Panc1 (cell line): ENCODE measurements around the gene ATP6V0D1. TPM values are rescaled to one million over a fixed set of nuclear protein-coding genes. Genes with fewer than 3 reads are reported as not detected.

Experiments used
- ATAC-seq: fragments of 200-7000 bp; cut with Tn5 transposase; 2 replicates; pipeline ENCODE4 v1.9.1; 2020; ENCODE audit warnings: mild to moderate bottlenecking, moderate library complexity
- BruUV-seq: library from RNA; stranded (reverse); fragments of 400-500 nt; replicated peaks from 2 replicates; lab custom pipeline; 2021; lab: Mats Ljungman, UMichigan
- CTCF ChIA-PET: fragments of 300-600 bp; sonication (Branson Sonifier 250); formaldehyde crosslinking; loops from one replicate; lab custom pipeline; 2022; ENCODE audit warnings: antibody characterized with exemption; lab: Charles Lee
- POLR2A ChIA-PET: fragments of 300-600 bp; sonication (Branson Sonifier 250); formaldehyde crosslinking; loops from one replicate; lab custom pipeline; 2022; ENCODE audit warnings: antibody characterized with exemption; lab: Charles Lee
- DNase-seq: peaks from one replicate; pipeline ENCODE4 v3.0.0-alpha.2; 2010; ENCODE audit warnings: low read depth, low spot score
- H3K27ac ChIP-seq: 2 replicates; pipeline ENCODE4 v1.5.1; 2011; ENCODE audit warnings: mild to moderate bottlenecking, low read length, inconsistent platforms
- H3K27me3 ChIP-seq: fragments of 200-500 bp; sonication (Bioruptor generic); 2 replicates; pipeline ENCODE4 v1.6.0; 2014; ENCODE audit warnings: low read length, inconsistent platforms; ENCODE audit not compliant: control insufficient read depth, insufficient read depth
- H3K36me3 ChIP-seq: fragments of 200-500 bp; sonication (Bioruptor generic); 2 replicates; pipeline ENCODE4 v1.5.1; 2014; ENCODE audit warnings: inconsistent platforms, mild to moderate bottlenecking, low read length, moderate library complexity; ENCODE audit not compliant: control insufficient read depth, insufficient read depth
- H3K4me1 ChIP-seq: 2 replicates; pipeline ENCODE4 v1.5.1; 2011; ENCODE audit warnings: inconsistent platforms, mild to moderate bottlenecking, low read length, moderate library complexity; ENCODE audit not compliant: control insufficient read depth, insufficient read depth
- H3K4me3 ChIP-seq, 2 experiments: 2 replicates each; pipeline ENCODE4 v1.5.1; 2011 to 2012; ENCODE audit warnings: low read depth in 2 of 2, low read length in 2 of 2, mild to moderate bottlenecking in 2 of 2, inconsistent platforms in 1 of 2, moderate library complexity in 1 of 2
- H3K9me3 ChIP-seq: fragments of 200-500 bp; sonication (Bioruptor generic); 2 replicates; pipeline ENCODE4 v1.5.1; 2014; ENCODE audit warnings: low read depth, mild to moderate bottlenecking, inconsistent platforms, low read length, moderate library complexity; ENCODE audit not compliant: control insufficient read depth, insufficient read depth
- POLR2AphosphoS5 ChIP-seq: IDR thresholded peaks from 2 replicates; pipeline ENCODE4 v1.6.1; 2012; ENCODE audit warnings: mild to moderate bottlenecking, low read depth, low read length, moderate library complexity
- SIN3A ChIP-seq: IDR thresholded peaks from 2 replicates; pipeline ENCODE4 v1.6.1; 2012; ENCODE audit warnings: low read depth, mild to moderate bottlenecking, low read length, moderate library complexity, borderline replicate concordance; ENCODE audit not compliant: insufficient read depth
- TCF7L2 ChIP-seq: IDR thresholded peaks from 2 replicates; pipeline ENCODE4 v1.6.1; 2011; ENCODE audit warnings: mild to moderate bottlenecking, low read depth, low read length, inconsistent platforms
- in situ Hi-C: cut with HindIII; loops from 2 replicates; pipeline ENCODE4 v1.10.0; 2016; ENCODE audit warnings: low sequenced_read_pairs, low pct_unique_long_range_greater_than_20kb
- intact Hi-C: fragments of 100-400 bp; cut with micrococcal nuclease; formaldehyde crosslinking; loops from one replicate; pipeline ENCODE4 v1.10.0; 2022; ENCODE audit not compliant: unreplicated experiment
- total RNA-seq: library from RNA; stranded (reverse); gene quantifications from one replicate; pipeline ENCODE4 v1.2.1, GENCODE V29; 2021; ENCODE audit not compliant: unreplicated experiment
- TF ChIP-seq, protein P1 (sequence below): fragments of 450-650 bp; IDR thresholded peaks from 2 replicates; pipeline ENCODE4 v1.5.1; 2017; ENCODE audit warnings: mild to moderate bottlenecking
- TF ChIP-seq, protein P2 (sequence below), 2 experiments: IDR thresholded peaks; 2 replicates each; pipeline ENCODE4 v1.6.1; 2011 to 2012; ENCODE audit warnings: low read depth in 2 of 2, control low read depth in 1 of 2, low read length in 1 of 2, mild to moderate bottlenecking in 1 of 2, moderate library complexity in 1 of 2; ENCODE audit not compliant: insufficient read depth in 1 of 2

Gene ATP6V0D1
- total RNA-seq, 1 experiment from 2014 or later: 70.8 TPM

DNA sequence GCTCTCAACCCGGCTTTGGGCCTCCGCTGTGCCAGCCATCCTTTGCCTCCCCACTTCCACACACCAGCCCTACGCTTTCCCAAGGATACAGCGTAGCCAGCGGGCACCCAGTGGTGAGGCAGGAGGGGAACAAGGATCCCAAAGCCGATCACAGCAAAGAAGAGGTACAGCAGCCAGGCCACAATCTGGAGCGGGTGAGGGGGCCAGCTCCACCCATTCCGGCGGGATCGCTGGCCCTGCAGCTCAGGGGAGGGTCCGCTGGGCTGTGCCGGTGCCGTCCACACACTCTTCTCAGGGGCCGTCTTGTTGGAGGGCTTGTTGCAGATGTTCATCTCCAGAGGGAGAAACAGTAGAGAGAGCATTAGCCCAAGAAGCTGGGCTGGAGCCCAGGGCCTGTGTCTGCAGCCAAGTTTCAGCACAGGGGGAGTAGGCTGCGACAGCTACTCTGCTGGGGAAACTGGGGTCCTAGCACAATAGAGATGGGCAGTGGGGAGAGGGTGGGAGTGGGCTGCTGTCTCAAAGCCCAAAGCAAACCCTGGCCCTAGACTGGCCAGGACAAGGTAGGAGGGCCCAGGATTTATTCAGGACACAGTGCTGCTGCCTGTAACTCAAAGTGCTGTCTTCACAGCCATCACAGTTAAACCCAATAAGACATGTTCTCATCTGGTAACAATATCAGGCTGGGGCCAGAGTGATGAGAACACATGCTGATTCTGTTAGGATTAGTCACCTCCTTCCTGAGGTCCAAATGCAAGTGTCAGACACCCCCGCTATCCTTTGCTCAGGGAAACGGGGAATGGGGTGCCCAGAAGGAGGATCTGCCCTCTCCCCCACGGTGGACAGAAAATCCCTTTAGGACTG, 74.6 kb downstream of the ATP6V0D1 start:
- Histone ChIP-seq H3K9me3 (no peaks in the 10 kb centered on the region), H3K4me1 (no peaks in the 10 kb centered on the region), H3K27ac (no peak overlapping the region), H3K4me3 (no peak overlapping the region), H3K27me3 (no peaks in the 10 kb centered on the region), H3K36me3 (no peaks in the 10 kb centered on the region)
- no peak for ATAC-seq
- BruUV-seq: no TSS peak
- DNase-seq: no peak
- intact Hi-C loops (no loop called here), in situ Hi-C loops (no loop called here)
- ChIA-PET CTCF (no interaction called here), POLR2A (no interaction called here)
- TF ChIP-seq TCF7L2: no peak
- no peak for TF ChIP-seq POLR2AphosphoS5
- TF ChIP-seq SIN3A: no peak

DNA sequence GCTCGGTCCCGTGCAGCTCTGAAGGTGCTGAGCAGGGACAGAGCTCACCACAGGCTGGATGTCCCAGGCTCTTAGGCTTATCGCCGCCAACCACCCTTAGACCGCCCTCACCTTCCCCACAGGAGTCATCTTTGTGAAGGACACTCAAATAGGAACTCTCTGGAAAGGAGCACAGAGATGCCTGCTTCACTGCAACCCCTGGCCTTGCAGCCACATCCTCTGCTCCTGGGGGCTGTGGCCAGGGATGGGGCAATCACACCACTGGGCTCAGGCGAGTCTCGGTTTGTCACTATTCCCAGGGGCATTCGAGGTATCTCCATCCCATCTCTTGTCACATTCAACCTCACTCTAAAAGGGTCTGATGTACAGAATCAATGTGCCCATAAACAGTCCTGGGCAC, 75.6 kb downstream of the ATP6V0D1 start:
- ChIA-PET POLR2A (no interaction called here), CTCF (no interaction called here)
- no peak for DNase-seq
- TF ChIP-seq TCF7L2 (no peak), SIN3A (no peak), POLR2AphosphoS5 (no peak)
- TF ChIP-seq, protein P1, sequence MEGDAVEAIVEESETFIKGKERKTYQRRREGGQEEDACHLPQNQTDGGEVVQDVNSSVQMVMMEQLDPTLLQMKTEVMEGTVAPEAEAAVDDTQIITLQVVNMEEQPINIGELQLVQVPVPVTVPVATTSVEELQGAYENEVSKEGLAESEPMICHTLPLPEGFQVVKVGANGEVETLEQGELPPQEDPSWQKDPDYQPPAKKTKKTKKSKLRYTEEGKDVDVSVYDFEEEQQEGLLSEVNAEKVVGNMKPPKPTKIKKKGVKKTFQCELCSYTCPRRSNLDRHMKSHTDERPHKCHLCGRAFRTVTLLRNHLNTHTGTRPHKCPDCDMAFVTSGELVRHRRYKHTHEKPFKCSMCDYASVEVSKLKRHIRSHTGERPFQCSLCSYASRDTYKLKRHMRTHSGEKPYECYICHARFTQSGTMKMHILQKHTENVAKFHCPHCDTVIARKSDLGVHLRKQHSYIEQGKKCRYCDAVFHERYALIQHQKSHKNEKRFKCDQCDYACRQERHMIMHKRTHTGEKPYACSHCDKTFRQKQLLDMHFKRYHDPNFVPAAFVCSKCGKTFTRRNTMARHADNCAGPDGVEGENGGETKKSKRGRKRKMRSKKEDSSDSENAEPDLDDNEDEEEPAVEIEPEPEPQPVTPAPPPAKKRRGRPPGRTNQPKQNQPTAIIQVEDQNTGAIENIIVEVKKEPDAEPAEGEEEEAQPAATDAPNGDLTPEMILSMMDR: no peak
- TF ChIP-seq, protein P2, sequence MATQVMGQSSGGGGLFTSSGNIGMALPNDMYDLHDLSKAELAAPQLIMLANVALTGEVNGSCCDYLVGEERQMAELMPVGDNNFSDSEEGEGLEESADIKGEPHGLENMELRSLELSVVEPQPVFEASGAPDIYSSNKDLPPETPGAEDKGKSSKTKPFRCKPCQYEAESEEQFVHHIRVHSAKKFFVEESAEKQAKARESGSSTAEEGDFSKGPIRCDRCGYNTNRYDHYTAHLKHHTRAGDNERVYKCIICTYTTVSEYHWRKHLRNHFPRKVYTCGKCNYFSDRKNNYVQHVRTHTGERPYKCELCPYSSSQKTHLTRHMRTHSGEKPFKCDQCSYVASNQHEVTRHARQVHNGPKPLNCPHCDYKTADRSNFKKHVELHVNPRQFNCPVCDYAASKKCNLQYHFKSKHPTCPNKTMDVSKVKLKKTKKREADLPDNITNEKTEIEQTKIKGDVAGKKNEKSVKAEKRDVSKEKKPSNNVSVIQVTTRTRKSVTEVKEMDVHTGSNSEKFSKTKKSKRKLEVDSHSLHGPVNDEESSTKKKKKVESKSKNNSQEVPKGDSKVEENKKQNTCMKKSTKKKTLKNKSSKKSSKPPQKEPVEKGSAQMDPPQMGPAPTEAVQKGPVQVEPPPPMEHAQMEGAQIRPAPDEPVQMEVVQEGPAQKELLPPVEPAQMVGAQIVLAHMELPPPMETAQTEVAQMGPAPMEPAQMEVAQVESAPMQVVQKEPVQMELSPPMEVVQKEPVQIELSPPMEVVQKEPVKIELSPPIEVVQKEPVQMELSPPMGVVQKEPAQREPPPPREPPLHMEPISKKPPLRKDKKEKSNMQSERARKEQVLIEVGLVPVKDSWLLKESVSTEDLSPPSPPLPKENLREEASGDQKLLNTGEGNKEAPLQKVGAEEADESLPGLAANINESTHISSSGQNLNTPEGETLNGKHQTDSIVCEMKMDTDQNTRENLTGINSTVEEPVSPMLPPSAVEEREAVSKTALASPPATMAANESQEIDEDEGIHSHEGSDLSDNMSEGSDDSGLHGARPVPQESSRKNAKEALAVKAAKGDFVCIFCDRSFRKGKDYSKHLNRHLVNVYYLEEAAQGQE (IDR thresholded peaks at IDR 0.05; ENCODE audit: insufficient read depth in 1 of 2, low read depth in 2 of 2, low read length in 1 of 2): no peak
- no peaks in the 10 kb centered on the region for H3K36me3 ChIP-seq
- no peaks in the 10 kb centered on the region for H3K9me3 ChIP-seq
- no TSS peak for BruUV-seq
- no peak overlapping the region for H3K4me3 ChIP-seq
- H3K27ac ChIP-seq: no peak overlapping the region
- intact Hi-C loops (no loop called here), in situ Hi-C loops (no loop called here)
- H3K4me1 ChIP-seq: no peaks in the 10 kb centered on the region
- ATAC-seq: no peak
- H3K27me3 ChIP-seq: no peaks in the 10 kb centered on the region

DNA sequence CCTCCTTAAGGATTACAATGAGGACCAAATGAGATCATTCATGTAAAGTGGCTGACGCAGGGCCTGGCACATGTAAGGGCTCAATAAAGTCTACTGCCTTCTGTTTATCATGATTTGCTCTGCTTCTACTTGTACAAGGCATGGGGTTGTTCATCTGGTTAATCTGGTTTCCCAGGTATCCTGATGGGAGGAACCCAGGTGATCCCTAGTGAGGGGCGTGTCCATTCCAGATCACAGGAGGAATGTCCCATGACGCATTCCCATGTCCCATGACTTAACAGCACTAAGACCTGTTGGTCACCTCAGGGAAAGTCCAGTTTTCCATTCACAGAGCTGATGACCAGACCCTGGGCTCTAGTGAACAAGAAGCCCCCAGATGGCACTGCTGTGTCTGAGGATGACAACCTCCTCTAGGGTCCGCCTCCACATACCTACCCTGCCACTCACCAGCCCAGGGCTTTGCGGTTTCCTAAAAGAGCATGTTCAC, 76.2 kb downstream of the ATP6V0D1 start:
- H3K27me3 ChIP-seq: no peaks in the 10 kb centered on the region
- ChIA-PET POLR2A (no interaction called here), CTCF (no interaction called here)
- H3K4me3 ChIP-seq: no peak overlapping the region
- no peaks in the 10 kb centered on the region for H3K9me3 ChIP-seq
- no peak for ATAC-seq
- H3K36me3 ChIP-seq: no peaks in the 10 kb centered on the region
- H3K4me1 ChIP-seq: no peaks in the 10 kb centered on the region
- intact Hi-C loops (no loop called here), in situ Hi-C loops (no loop called here)
- TF ChIP-seq TCF7L2 (no peak), SIN3A (no peak), POLR2AphosphoS5 (no peak)
- TF ChIP-seq, protein P2 (IDR thresholded peaks at IDR 0.05; ENCODE audit: insufficient read depth in 1 of 2, low read depth in 2 of 2, low read length in 1 of 2): no peak
- TF ChIP-seq, protein P1: no peak
- BruUV-seq: no TSS peak
- no peak overlapping the region for H3K27ac ChIP-seq
- no peak for DNase-seq
